Right ventricle myocardium inferior (tissue), 1 donor: ENCODE results near the gene MRPS22. TPM values are rescaled to one million over a fixed set of nuclear protein-coding genes. Genes with fewer than 3 reads are reported as not detected.
A peak's percentile ranks its signal among the peaks of the same experiment; 100 is the strongest.

ENCODE experiments used
- ATAC-seq: fragments of 200-7000 bp; cut with Tn5 transposase; one replicate; pipeline ENCODE4 v1.9.1; 2020; ENCODE audit warnings: mild to moderate bottlenecking, moderate library complexity
- DNase-seq: peaks from one replicate; pipeline ENCODE4 v3.0.0; 2021; ENCODE audit errors: missing footprints
- intact Hi-C: fragments of 100-400 bp; cut with DNase I; formaldehyde crosslinking; loops from one replicate; pipeline ENCODE4 v1.11.0; 2022
- long read RNA-seq: library from polyadenylated mRNA; unstranded; transcript quantifications from one replicate; pipeline ENCODE4 v2.0.0, GENCODE V29; 2021
- total RNA-seq: library from RNA; stranded (reverse); fragmentation: NEBNext Ultra II Directional; extraction: Animal tissue kit (Norgen Biotek cat#: 25700); gene quantifications from one replicate; pipeline ENCODE4 v1.2.1, GENCODE V29; 2021
- donor health status: DM: no; HTN: yes; CAD: no; lungs with severe emphysema.

MRPS22 gene
- total RNA-seq, result 87.3 TPM
- long read RNA-seq, transcript MRPS22-201 (8 exons, 1,120 nt), result major isoform, 37 of 45 reads
- long read RNA-seq, transcript MRPS22-202 (8 exons, 1,099 nt), result minor isoform, 5 of 45 reads
- long read RNA-seq, partial matches to known transcripts, result 1 of 45 reads
- long read RNA-seq, other reads (novel, unspliced or antisense), result 1 of 45 reads

DNA sequence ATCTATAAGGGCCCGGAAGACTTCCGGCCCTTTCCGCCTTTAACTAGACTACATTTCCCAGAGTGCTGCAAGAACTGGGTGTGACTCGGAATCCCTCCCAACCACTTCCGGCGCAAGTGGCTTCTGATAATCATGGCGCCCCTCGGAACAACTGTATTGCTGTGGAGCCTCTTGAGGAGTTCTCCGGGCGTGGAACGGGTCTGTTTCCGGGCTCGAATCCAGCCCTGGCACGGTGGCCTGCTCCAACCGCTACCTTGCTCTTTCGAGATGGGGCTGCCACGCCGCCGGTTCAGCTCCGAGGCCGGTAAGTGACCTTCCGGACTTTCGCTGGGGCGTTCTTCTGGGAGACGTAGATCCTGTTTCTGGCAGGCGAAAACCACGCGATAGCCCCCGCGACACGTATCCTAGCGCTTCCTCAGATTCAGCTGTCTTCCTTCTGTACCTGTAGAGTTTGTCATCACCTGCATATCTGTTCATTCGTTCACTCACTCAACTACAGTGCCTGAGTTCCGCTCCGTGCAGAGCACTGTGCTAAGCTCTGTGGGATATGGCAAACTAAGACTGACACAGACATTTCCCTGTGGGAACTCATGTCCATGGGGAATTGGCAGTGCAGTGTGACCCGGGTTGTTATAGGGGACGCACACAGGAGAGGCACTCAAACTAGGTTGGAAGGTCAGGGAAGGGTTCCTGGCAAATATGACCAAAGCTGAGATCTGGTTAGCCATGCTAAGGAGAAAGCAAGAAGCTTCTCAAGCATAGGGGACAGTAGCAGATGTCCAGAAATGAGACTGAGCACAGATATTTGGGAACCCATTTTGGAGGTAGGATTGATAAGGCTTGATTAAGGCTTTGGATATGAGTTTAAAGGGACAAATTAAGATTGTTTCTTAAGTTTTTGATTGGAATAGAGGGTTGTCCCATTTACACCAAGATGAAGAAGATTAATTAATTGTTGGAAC lies at the start of gene MRPS22:
Gene MRPS22 (plus strand): TSS at position 126 of the 962 bp plus-strand sequence. CDS start 7 bp downstream, at position 133.
- intact Hi-C loops, result loop anchor here (5.0 to 10.0 kb wide), 2 partner anchors 43 to 749 kb away; partner anchors contain the start of genes CEP70 and COPB2
- DNase-seq (peak; percentile 91), ATAC-seq (peak; percentile 93)

- DNase-seq (no peak), ATAC-seq (peak; percentile 26)
- intact Hi-C loops, result loop anchor here (10.0 kb wide), 1 partner anchor 70 kb away; no protein-coding TSS in a partner anchor
Observed at GRCh38 chr3:139295040-139295439, 48.8 kb upstream of the MRPS22 start.

DNA sequence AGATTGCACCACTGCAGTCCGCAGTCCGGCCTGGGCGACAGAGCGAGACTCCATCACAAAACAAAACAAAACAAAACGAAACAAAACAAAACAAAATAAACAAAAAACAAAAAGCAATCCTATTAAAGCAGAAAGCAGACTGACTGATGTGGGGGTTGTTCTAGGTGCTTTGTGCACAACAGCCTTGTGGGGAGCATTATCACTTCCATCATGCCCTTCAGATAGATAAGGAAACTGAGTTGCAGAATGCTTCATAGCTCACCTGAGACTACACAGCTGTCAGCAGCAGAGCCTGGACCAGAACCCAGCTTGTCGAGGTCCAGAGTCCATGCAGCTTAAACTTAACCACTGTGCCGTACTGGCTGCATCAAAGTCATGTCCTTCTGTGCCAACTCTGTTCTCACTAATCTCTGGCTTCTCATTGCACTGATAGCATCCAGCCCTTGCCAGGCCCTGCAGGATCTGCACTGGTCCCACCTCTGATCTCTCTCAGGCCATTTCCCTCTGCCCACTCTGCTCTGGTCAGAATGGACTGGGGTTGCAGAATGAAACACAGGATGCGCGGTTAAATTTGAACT lies 47.6 kb upstream of the MRPS22 start:
- peak; percentile 60 for ATAC-seq
- intact Hi-C loops, result loop anchor here (10.0 kb wide), 1 partner anchor 71 kb away; no protein-coding TSS in a partner anchor
- no peak for DNase-seq

DNA sequence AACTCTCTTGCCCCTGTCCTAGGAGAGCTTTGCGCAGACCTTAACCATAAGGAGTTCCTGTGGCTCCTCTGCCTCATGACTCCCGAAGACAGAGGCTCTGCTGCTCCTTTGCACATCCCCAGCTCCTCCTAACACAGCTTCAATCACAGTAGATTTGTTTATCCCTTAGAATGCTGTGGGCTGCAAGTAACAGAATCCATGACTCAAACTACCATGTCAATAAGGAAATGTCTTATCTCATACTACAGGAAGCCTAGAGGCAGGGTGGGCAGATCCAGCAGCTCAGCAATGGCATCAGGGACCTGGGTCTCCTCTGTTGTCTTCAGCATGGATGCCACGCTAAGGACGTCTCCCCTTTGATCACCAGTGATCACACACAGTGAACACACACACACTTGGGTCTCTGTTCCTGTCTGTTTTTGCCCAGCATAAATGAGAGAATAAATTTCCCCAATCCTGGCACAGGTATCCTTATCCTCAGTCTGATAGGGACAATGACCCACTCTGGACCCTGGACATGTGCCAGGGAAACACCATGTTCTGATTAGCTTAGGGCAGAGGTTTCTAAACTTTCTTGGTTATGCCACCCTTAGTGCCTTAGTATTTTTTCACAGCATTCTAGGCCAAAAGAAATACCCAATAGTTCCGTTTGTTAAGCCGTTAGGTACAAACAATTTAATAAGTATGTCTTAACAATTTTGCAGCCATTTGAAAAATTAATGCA lies 46.1 kb upstream of the MRPS22 start:
- ATAC-seq, result no peak
- DNase-seq, result no peak
- intact Hi-C loops, result loop anchor here (10.0 kb wide), 1 partner anchor 73 kb away; no protein-coding TSS in a partner anchor

GRCh38 chr3:139299261-139300132 lies 44.3 kb upstream of the MRPS22 start:
- intact Hi-C loops, result loop anchor here (5.0 to 10.0 kb wide), 2 partner anchors 32 to 75 kb away; no protein-coding TSS in a partner anchor
- ATAC-seq, result no peak
- no peak for DNase-seq

DNA sequence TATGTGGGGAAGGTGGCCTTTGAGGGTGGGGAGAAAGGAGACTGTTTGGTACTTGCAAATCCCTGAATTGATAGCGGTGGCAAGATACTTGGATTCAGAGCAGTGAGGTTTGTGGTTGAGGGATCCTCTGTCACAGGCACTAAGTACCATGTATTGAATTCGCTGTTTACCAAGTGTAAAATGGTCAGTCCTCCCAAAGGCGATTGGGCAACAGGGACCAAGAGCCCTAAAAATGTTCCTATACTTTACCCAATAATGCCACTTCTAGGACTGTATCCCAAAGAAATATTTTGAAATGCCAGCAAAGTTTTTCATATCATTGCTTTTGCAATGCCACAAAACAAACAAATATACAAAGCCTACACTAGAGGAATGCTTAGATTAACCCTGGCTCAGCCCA lies 43.4 kb upstream of the MRPS22 start:
- ATAC-seq (no peak), DNase-seq (no peak)
- intact Hi-C loops, result loop anchor here (5.0 kb wide), 1 partner anchor 33 kb away; no protein-coding TSS in a partner anchor

- no peak for DNase-seq
- intact Hi-C loops, result loop anchor here (5.0 kb wide), 1 partner anchor 34 kb away; no protein-coding TSS in a partner anchor
- ATAC-seq, result peak; percentile 31
Observed at GRCh38 chr3:139301183-139301582, 42.6 kb upstream of the MRPS22 start.

GRCh38 chr3:139301654-139302053 lies 42.2 kb upstream of the MRPS22 start:
- intact Hi-C loops, result loop anchor here (5.0 kb wide), 1 partner anchor 34 kb away; no protein-coding TSS in a partner anchor

GRCh38 chr3:139302084-139302800 lies 41.6 kb upstream of the MRPS22 start:
- intact Hi-C loops, result loop anchor here (5.0 kb wide), 1 partner anchor 35 kb away; no protein-coding TSS in a partner anchor
- ATAC-seq (peak; percentile 93), DNase-seq (no peak)

More at GRCh38 chr3:139301654-139302053, 42.2 kb upstream of the MRPS22 start:
- no peak for ATAC-seq
- DNase-seq, result no peak

- ATAC-seq (no peak), DNase-seq (no peak)
- intact Hi-C loops, result loop anchor here (5.0 kb wide), 1 partner anchor 35 kb away; no protein-coding TSS in a partner anchor
Observed at GRCh38 chr3:139302801-139303113, 41.1 kb upstream of the MRPS22 start.

- ATAC-seq (no peak), DNase-seq (no peak)
- intact Hi-C loops, result loop anchor here (5.0 kb wide), 1 partner anchor 36 kb away; no protein-coding TSS in a partner anchor
Observed at GRCh38 chr3:139303216-139303615, 40.6 kb upstream of the MRPS22 start.

GRCh38 chr3:139304383-139304782 lies 39.4 kb upstream of the MRPS22 start:
- no peak for ATAC-seq
- intact Hi-C loops, result loop anchor here (5.0 kb wide), 1 partner anchor 37 kb away; no protein-coding TSS in a partner anchor

DNA sequence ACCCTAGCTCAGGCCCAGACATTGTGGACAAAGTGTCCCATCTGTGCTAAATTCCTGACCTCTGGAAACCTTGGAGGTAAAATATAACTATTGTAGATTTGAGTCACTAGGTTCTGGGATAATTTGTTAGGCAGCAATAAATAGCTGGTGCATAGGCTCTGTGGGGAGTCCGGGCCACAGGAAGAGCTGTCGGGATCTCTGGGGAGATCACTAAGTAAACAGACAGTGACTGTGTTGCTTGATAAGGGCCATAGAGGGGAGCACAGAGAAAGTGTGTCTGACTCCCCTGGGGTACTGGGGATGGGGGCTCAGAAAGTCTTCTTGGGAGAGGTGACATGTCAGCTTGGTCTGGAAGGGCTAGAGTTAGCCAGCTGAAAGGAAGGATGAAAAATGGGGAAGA lies 37.7 kb upstream of the MRPS22 start:
- DNase-seq (no peak), ATAC-seq (no peak)
- intact Hi-C loops, result no loop called here

More at GRCh38 chr3:139304383-139304782, 39.4 kb upstream of the MRPS22 start:
- no peak for DNase-seq

DNA sequence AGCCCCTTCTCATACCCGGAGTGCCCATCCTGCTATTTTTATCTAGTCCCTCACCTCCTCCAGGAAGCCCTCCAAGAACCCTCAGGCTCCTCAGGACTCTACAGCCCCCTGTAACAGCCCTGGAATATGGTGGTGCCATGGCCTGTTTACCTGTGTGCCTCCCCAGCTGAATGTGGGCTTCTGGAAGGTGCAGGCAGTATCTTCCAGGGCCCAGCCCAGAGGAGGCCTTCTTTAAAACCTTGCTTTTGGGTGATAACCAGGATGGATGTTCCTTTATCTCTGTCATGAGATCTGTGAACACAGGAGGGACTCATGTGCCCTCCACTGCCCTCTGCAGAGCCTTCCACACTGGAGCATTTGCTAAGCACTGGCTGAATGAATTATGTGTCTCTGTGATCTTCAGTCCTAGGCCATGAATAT lies 36.7 kb upstream of the MRPS22 start:
- intact Hi-C loops, result no loop called here
- ATAC-seq, result no peak
- DNase-seq, result no peak

GRCh38 chr3:139307601-139308555 lies 35.9 kb upstream of the MRPS22 start:
- ATAC-seq (no peak), DNase-seq (no peak)
- intact Hi-C loops, result no loop called here

DNA sequence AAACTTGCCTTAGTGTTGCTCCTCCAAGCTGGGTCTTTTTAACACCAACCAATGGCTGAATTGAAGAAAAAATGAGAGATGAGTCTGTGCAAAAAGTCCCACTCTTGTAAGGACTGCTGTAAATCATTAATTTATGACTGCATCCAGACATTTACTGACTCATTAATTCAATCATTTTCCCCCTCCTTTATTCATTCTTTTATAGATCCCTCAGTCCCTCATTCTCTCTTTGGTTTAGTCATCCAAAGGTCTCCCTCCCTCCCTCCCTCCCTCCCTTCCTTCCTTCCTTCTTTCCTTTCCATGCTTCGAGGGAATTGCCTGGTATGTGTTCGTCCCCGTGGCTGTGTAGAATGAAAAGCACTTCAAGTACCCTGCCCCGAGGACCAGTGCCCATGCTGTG lies 35.3 kb upstream of the MRPS22 start:
- no peak for DNase-seq
- no peak for ATAC-seq
- intact Hi-C loops, result no loop called here
